IMR-90 (cell line): ENCODE measurements around the gene ITPKA. TPM values are rescaled to one million over a fixed set of nuclear protein-coding genes. Genes with fewer than 3 reads are reported as not detected.

Source experiments
- ATAC-seq: fragments of 200-7000 bp; cut with Tn5 transposase; 2 replicates; pipeline ENCODE4 v1.9.1; 2020; ENCODE audit warnings: low read depth, mild to moderate bottlenecking, moderate library complexity
- BruUV-seq: library from RNA; stranded (reverse); fragments of 400-500 nt; replicated peaks from 2 replicates; lab custom pipeline; 2021; lab: Mats Ljungman, UMichigan
- CTCF ChIA-PET: fragments of 300-600 bp; formaldehyde crosslinking; extraction: SDS; loops from one replicate; lab custom pipeline; 2021; ENCODE audit warnings: antibody characterized with exemption; lab: Yijun Ruan, JAX
- POLR2A ChIA-PET: fragments of 300-600 bp; sonication (Branson Sonifier 250); formaldehyde crosslinking; loops from one replicate; lab custom pipeline; 2022; ENCODE audit warnings: antibody characterized with exemption; ENCODE audit not compliant: unreplicated experiment; lab: Charles Lee
- DNase-seq: peaks from one replicate; pipeline ENCODE4 v3.0.0; 2013
- H2AFZ ChIP-seq: replicated peaks from 2 replicates; pipeline ENCODE3; 2013; ENCODE audit warnings: low read length, mild to moderate bottlenecking; ENCODE audit not compliant: poor library complexity
- H2AK5ac ChIP-seq: 2 replicates; pipeline ENCODE4 v1.6.1; 2013; ENCODE audit warnings: low read depth, low read length, inconsistent platforms
- H2AK9ac ChIP-seq: replicated peaks from 2 replicates; pipeline ENCODE3; 2013; ENCODE audit warnings: mild to moderate bottlenecking, low read depth, low read length, moderate library complexity; ENCODE audit not compliant: poor library complexity
- H2BK120ac ChIP-seq: 2 replicates; pipeline ENCODE4 v1.6.1; 2013; ENCODE audit warnings: low read depth, low read length, inconsistent platforms
- H2BK15ac ChIP-seq: 3 replicates; pipeline ENCODE4 v1.6.1; 2013; ENCODE audit warnings: low read depth, low read length, inconsistent platforms
- H2BK20ac ChIP-seq: 2 replicates; pipeline ENCODE4 v1.6.1; 2013; ENCODE audit warnings: low read depth, mild to moderate bottlenecking, inconsistent platforms, low read length, moderate library complexity
- H2BK5ac ChIP-seq: 2 replicates; pipeline ENCODE4 v1.6.1; 2013; ENCODE audit warnings: mild to moderate bottlenecking, low read depth, low read length, inconsistent platforms; ENCODE audit not compliant: poor library complexity, severe bottlenecking
- H3K14ac ChIP-seq: replicated peaks from 2 replicates; pipeline ENCODE4 v1.6.1; 2013; ENCODE audit warnings: low read depth, low read length, inconsistent platforms
- H3K18ac ChIP-seq: 2 replicates; pipeline ENCODE4 v1.6.1; 2013; ENCODE audit warnings: low read depth, low read length, control low read depth
- H3K23ac ChIP-seq: 2 replicates; pipeline ENCODE4 v1.6.1; 2013; ENCODE audit warnings: low read depth, low read length, inconsistent platforms
- H3K27ac ChIP-seq: 2 replicates; pipeline ENCODE4 v1.5.1; 2013; ENCODE audit warnings: mild to moderate bottlenecking, control low read depth, low read length; ENCODE audit not compliant: insufficient read depth
- H3K27me3 ChIP-seq: 2 replicates; pipeline ENCODE4 v1.6.1; 2013; ENCODE audit warnings: low read length; ENCODE audit not compliant: control insufficient read depth, insufficient read depth
- H3K36me3 ChIP-seq: 2 replicates; pipeline ENCODE4 v1.6.1; 2013; ENCODE audit warnings: low read length, mixed read lengths; ENCODE audit not compliant: control insufficient read depth, insufficient read depth
- H3K4ac ChIP-seq: 2 replicates; pipeline ENCODE4 v1.6.1; 2013; ENCODE audit warnings: low read depth, low read length, inconsistent platforms
- H3K4me1 ChIP-seq: 2 replicates; pipeline ENCODE4 v1.6.1; 2013; ENCODE audit warnings: low read length, mixed read lengths; ENCODE audit not compliant: control insufficient read depth, insufficient read depth
- H3K4me2 ChIP-seq: 2 replicates; pipeline ENCODE4 v1.6.1; 2013; ENCODE audit warnings: low read depth, mild to moderate bottlenecking, control low read depth, low read length, moderate library complexity
- H3K4me3 ChIP-seq: 2 replicates; pipeline ENCODE4 v1.5.1; 2013; ENCODE audit warnings: low read depth, mild to moderate bottlenecking, control low read depth, low read length, moderate library complexity; ENCODE audit not compliant: insufficient read depth
- H3K56ac ChIP-seq: 2 replicates; pipeline ENCODE4 v1.6.1; 2013; ENCODE audit warnings: low read length, inconsistent platforms; ENCODE audit not compliant: insufficient read depth; ENCODE audit errors: extremely low read depth
- H3K79me1 ChIP-seq, 2 experiments: 2 replicates each; pipeline ENCODE4 v1.6.1; 2013; ENCODE audit warnings: low read length in 2 of 2, inconsistent platforms in 1 of 2, low read depth in 1 of 2
- H3K9ac ChIP-seq: 2 replicates; pipeline ENCODE4 v1.6.1; 2013; ENCODE audit warnings: low read depth, low read length, control low read depth
- H3K9me1 ChIP-seq: 2 replicates; pipeline ENCODE4 v1.6.1; 2013; ENCODE audit warnings: low read length, inconsistent platforms; ENCODE audit not compliant: insufficient read depth
- H3K9me3 ChIP-seq: 2 replicates; pipeline ENCODE4 v1.6.1; 2013; ENCODE audit warnings: low read length; ENCODE audit not compliant: control insufficient read depth, insufficient read depth
- H4K20me1 ChIP-seq: 2 replicates; pipeline ENCODE4 v1.6.1; 2013; ENCODE audit warnings: low read length, inconsistent platforms; ENCODE audit not compliant: insufficient read depth
- H4K5ac ChIP-seq: 2 replicates; pipeline ENCODE4 v1.6.1; 2013; ENCODE audit warnings: mild to moderate bottlenecking, low read depth, low read length, control low read depth
- H4K8ac ChIP-seq, 2 experiments: 2 replicates each; pipeline ENCODE4 v1.6.1; 2013; ENCODE audit warnings: low read depth in 2 of 2, low read length in 2 of 2, control low read depth in 1 of 2, inconsistent platforms in 1 of 2
- H4K91ac ChIP-seq: 2 replicates; pipeline ENCODE4 v1.6.1; 2013; ENCODE audit warnings: low read depth, low read length, inconsistent platforms; ENCODE audit not compliant: insufficient read depth
- POLR2A ChIP-seq: IDR thresholded peaks from 2 replicates; pipeline ENCODE4 v1.6.1; 2012; ENCODE audit warnings: mild to moderate bottlenecking, low read depth, low read length
- WGBS, 2 experiments: methylation state at CpG; one replicate each; pipeline versions ENCODE4 v1.1.5 to v1.1.7; 2013; ENCODE audit warnings: missing lambda C conversion rate in 2 of 2; ENCODE audit not compliant: insufficient read length in 1 of 2; ENCODE audit errors: extremely low coverage in 2 of 2; 5-methylcytosine and 5-hydroxymethylcytosine counted together
- dilution Hi-C: fragments of 300-500 bp; cut with HindIII; formaldehyde crosslinking; loops from one replicate; pipeline ENCODE4 v1.14.3; 2018; ENCODE audit warnings: low sequenced_read_pairs; ENCODE audit not compliant: unreplicated experiment
- in situ Hi-C: fragments of 300-500 bp; cut with MboI; formaldehyde crosslinking; loops from 3 replicates; pipeline ENCODE4 v1.14.3; 2019; ENCODE audit warnings: low sequenced_read_pairs, inconsistent platforms, mixed read lengths
- intact Hi-C: fragments of 100-400 bp; cut with micrococcal nuclease; formaldehyde crosslinking; loops from 2 replicates; pipeline ENCODE4 v1.10.0; 2022
- polyA plus RNA-seq, 3 experiments: library from polyadenylated mRNA; depleted of rRNA; stranded (reverse); fragments of >200 nt; gene quantifications; 2 replicates each; pipeline ENCODE4 v1.2.3, GENCODE V29; 2012; ENCODE audit warnings: low replicate concordance in 1 of 3
- total RNA-seq: library from RNA; depleted of rRNA; stranded (reverse); fragments of >200 nt; gene quantifications from 2 replicates; pipeline ENCODE4 v1.2.3, GENCODE V29; 2012

Gene ITPKA
- total and polyA plus RNA-seq, 2 of the 4 experiments (the other 2 are of a cell fraction) = 1.1 to 1.8 TPM

GRCh38 chr15:41504751-41505492 lies 11.2 kb downstream of the ITPKA start:
- Histone ChIP-seq H3K9me3 (no peaks in the 10 kb centered on the region), H3K4me3 (no peak overlapping the region), H2BK120ac (no peak overlapping the region), H2AFZ (no peak overlapping the region), H3K14ac (no peak overlapping the region), H3K9ac (no peak overlapping the region), H3K9me1 (no peaks in the 10 kb centered on the region), H3K36me3 (no peaks in the 10 kb centered on the region), H3K18ac (no peak overlapping the region), H3K4me1 (peaks cover 2% of the 10 kb centered on the region; the same call in 1 of the 2 replicates), H3K4me2 (no peak overlapping the region), H2BK15ac (no peak overlapping the region), H3K79me1 (no peaks in the 10 kb centered on the region), H3K56ac (no peak overlapping the region), H2AK9ac (no peak overlapping the region), H3K27me3 (peaks cover 20% of the 10 kb centered on the region), H4K20me1 (peaks cover 4% of the 10 kb centered on the region; the same call in 1 of the 2 replicates), H3K27ac (no peak overlapping the region), H3K23ac (no peak overlapping the region), H2BK20ac (no peak overlapping the region), H4K8ac (no peak overlapping the region), H4K5ac (no peak overlapping the region), H2AK5ac (no peak overlapping the region), H3K4ac (no peak overlapping the region), H2BK5ac (no peak overlapping the region), H4K91ac (no peak overlapping the region)
- intact Hi-C loops = no loop called here
- POLR2A ChIA-PET = no interaction called here
- DNase-seq = no peak
- no peak for TF ChIP-seq POLR2A
- no TSS peak for BruUV-seq
- CTCF ChIA-PET = no interaction called here
- no peak for ATAC-seq
- 92% methylated on average over 4 of the region's 13 CpGs; no CpG with 5 or more reads in 1 of the 2 experiments for WGBS, 2 experiments
- in situ Hi-C loops = no loop called here
- dilution Hi-C loops = no loop called here
